NCI-H510A (cell line): Measurements from ENCODE around the gene RABAC1.
A peak's percentile ranks its signal among the peaks of the same experiment; 100 is the strongest.
"Not testable (repeated sequence)": the region's sequence is repeated elsewhere in the genome, so short reads cannot be mapped to it uniquely, and the experiment has no call there.

Source experiments
- DNase-seq: peaks from one replicate; lab custom pipeline; 2025; lab: John Stamatoyannopoulos, UW

RABAC1 gene

GRCh38 chr19:41945135-41945766 lies 13.9 kb downstream of the RABAC1 start:
- DNase-seq: no peak

GRCh38 chr19:41944336-41944735 lies 14.8 kb downstream of the RABAC1 start:
- no peak for DNase-seq

- no peak for DNase-seq
Measured at GRCh38 chr19:41941410-41942202, 17.5 kb downstream of the RABAC1 start.

GRCh38 chr19:41940731-41941409 lies 18.3 kb downstream of the RABAC1 start:
- no peak for DNase-seq

GRCh38 chr19:41939861-41940730 lies 19.0 kb downstream of the RABAC1 start:
- DNase-seq: peak; percentile 56

GRCh38 chr19:41939209-41939608 lies 19.9 kb downstream of the RABAC1 start:
- DNase-seq: not testable (repeated sequence)

GRCh38 chr19:41937525-41938468 lies 21.3 kb downstream of the RABAC1 start:
- DNase-seq: no peak

- no peak for DNase-seq
Measured at GRCh38 chr19:41936961-41937360, 22.2 kb downstream of the RABAC1 start.

GRCh38 chr19:41936416-41936850 lies 22.7 kb downstream of the RABAC1 start:
- no peak for DNase-seq

- DNase-seq: no peak
Measured at GRCh38 chr19:41935760-41936415, 23.2 kb downstream of the RABAC1 start.

- DNase-seq: peak; percentile 21
Measured at GRCh38 chr19:41934849-41935374, 24.2 kb downstream of the RABAC1 start.

- no peak for DNase-seq
Measured at GRCh38 chr19:41933693-41934426, 25.3 kb downstream of the RABAC1 start.

- DNase-seq: no peak
Measured at GRCh38 chr19:41932720-41933332, 26.3 kb downstream of the RABAC1 start.

- DNase-seq: no peak
Measured at GRCh38 chr19:41932259-41932719, 26.8 kb downstream of the RABAC1 start.

GRCh38 chr19:41930926-41931592 lies 28.1 kb downstream of the RABAC1 start:
- no peak for DNase-seq

- DNase-seq: no peak
Measured at GRCh38 chr19:41930322-41930722, 28.8 kb downstream of the RABAC1 start.

GRCh38 chr19:41929536-41930071 lies 29.5 kb downstream of the RABAC1 start:
- no peak for DNase-seq
